ENCODE results near the gene TCL1A. TPM values are rescaled to one million over a fixed set of nuclear protein-coding genes. Genes with fewer than 3 reads are reported as not detected.

Gene TCL1A
- total RNA-seq, 1 donor from 2014 or later = not detected

DNA sequence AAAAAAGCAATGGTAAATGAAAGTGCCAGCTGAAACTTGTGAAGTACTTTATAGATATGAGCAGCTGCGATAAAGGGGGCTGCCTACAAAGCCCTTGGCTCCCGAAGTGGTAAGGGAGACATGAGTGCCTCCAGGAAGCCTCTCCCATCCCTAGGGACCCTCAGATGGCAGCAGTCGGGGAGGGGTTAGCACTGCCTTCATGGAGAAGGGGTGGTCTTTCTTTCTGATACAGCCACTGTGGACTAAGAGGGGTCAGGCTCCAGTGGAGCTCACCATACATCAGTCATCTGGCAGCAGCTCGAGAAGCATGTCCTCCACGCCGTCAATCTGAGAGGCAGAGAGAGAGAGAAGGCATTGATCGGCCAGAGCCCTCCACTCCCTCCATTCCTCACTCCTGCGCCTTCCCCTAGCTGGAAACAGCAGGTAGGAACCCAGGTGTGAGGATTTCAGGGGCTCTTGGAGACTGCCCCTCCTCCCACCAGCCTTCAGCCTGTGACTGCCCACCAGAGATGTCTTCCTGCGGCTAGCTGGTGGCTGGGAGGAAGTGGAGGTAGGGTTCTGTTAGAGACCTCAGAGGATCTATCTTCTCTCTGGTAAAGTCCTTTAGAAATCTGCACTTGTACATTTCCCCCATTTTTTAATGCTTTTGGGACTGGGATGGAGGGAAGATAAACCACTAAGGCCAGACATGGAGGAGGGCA lies 2.3 kb downstream of the TCL1A start:
- intact Hi-C loops (cut with DNase I) = no loop called here
- no peak overlapping the region for H3K27ac ChIP-seq
- peaks cover 14% of the 10 kb centered on the region for H3K27me3 ChIP-seq
- ATAC-seq = no peak
- H3K36me3 ChIP-seq = no peaks in the 10 kb centered on the region
- H3K4me1 ChIP-seq = no peaks in the 10 kb centered on the region
- no peaks in the 10 kb centered on the region for H3K9me3 ChIP-seq
- no peak for DNase-seq
- H3K4me3 ChIP-seq = no peak overlapping the region
- TF ChIP-seq, protein P1, sequence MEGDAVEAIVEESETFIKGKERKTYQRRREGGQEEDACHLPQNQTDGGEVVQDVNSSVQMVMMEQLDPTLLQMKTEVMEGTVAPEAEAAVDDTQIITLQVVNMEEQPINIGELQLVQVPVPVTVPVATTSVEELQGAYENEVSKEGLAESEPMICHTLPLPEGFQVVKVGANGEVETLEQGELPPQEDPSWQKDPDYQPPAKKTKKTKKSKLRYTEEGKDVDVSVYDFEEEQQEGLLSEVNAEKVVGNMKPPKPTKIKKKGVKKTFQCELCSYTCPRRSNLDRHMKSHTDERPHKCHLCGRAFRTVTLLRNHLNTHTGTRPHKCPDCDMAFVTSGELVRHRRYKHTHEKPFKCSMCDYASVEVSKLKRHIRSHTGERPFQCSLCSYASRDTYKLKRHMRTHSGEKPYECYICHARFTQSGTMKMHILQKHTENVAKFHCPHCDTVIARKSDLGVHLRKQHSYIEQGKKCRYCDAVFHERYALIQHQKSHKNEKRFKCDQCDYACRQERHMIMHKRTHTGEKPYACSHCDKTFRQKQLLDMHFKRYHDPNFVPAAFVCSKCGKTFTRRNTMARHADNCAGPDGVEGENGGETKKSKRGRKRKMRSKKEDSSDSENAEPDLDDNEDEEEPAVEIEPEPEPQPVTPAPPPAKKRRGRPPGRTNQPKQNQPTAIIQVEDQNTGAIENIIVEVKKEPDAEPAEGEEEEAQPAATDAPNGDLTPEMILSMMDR (IDR thresholded peaks at IDR 0.05) = no peak

DNA sequence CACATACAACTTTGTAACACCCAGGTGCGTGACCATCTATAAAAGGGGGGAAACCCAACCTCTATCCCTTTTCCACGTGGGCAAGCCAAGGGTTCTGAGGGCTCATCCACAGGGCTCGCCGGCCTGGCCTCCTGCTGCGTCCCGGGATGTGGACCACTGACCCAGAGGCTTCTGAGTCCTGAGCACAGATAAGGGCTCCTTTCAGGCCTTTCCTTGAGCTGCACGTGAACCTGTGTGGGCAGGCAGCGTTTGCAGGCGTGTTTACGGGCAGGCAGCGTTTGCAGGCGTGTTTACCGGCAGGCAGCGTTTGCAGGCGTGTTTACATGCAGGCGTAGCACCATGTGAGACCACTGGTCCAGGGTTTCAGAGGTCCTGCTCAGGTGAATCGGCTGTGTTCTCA lies 3.8 kb downstream of the TCL1A start:
- Histone ChIP-seq H3K27ac (no peak overlapping the region), H3K4me1 (no peaks in the 10 kb centered on the region), H3K9me3 (no peaks in the 10 kb centered on the region), H3K36me3 (no peaks in the 10 kb centered on the region), H3K27me3 (peaks cover 15% of the 10 kb centered on the region), H3K4me3 (no peak overlapping the region)
- DNase-seq = no peak
- TF ChIP-seq, protein P1 (IDR thresholded peaks at IDR 0.05) = no peak
- intact Hi-C loops (cut with DNase I) = no loop called here
- ATAC-seq = no peak

DNA sequence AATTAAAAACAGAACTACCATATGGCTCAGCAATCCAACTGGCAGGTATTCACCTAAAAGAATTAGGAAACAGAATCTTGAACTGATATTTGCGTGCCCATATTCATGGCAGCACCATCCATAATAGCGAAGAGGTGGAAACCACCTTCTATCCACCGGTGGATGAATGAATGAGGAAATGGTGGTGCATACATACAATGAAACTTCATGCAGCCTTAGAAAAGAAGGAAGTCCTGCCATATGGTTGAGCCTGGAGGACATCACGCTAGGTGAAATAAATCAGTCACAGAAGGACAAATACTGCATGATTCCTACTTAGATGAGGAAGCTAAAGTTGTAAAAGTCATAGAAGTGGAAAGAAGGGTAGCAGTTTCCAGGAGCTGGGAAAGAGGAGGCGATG lies 6.6 kb downstream of the TCL1A start:
- DNase-seq (no peak), ATAC-seq (no peak)
- no peaks in the 10 kb centered on the region for H3K9me3 ChIP-seq
- no peak overlapping the region for H3K4me3 ChIP-seq
- no peak overlapping the region for H3K27ac ChIP-seq
- no peaks in the 10 kb centered on the region for H3K4me1 ChIP-seq
- H3K27me3 ChIP-seq = peaks cover 11% of the 10 kb centered on the region
- intact Hi-C loops (cut with DNase I) = no loop called here
- no peaks in the 10 kb centered on the region for H3K36me3 ChIP-seq
- TF ChIP-seq, protein P1 (IDR thresholded peaks at IDR 0.05) = no peak

DNA sequence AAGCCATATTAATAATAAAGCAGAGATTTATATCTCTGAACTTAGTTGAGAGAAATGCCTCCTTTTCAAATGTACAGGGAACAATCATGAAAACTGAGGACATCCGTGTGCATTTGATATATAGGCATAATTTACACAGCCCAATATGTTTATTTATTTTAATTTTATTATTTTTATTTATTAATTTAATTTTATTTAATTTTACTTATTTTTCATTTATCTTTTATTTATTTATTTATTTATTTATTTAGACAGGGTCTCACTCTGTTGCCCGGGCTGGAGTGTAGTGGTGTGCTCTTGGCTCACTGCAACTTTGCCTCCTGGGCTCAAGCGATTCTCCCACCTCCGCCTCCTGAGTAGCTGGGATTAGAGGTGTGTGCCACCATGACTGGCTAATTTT lies 8.4 kb downstream of the TCL1A start:
- Histone ChIP-seq H3K27me3 (peaks cover 22% of the 10 kb centered on the region), H3K27ac (no peak overlapping the region), H3K4me3 (no peak overlapping the region), H3K36me3 (no peaks in the 10 kb centered on the region), H3K4me1 (no peaks in the 10 kb centered on the region), H3K9me3 (no peaks in the 10 kb centered on the region)
- TF ChIP-seq, protein P1 (IDR thresholded peaks at IDR 0.05) = no peak
- no peak for ATAC-seq
- DNase-seq = no peak
- intact Hi-C loops (cut with DNase I) = no loop called here

DNA sequence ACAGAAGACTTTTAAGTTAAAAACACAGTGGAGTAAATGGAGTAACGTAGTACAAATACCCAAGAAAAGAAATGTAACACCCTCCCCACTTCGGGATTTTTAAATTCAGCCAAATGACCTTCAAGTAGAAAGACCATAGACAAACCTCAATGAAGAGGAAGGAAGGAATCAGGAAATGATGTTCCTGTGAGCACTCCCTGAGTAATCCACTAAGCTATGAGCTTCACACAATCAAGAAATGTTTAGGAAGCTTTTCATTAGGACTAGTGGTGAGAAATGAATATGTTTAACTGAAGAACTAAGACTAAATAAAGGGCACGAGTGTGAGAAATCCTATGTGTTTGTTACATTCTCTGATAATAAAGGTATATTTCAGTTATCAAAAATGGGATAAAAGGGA lies 10.1 kb downstream of the TCL1A start:
- Histone ChIP-seq H3K4me3 (no peak overlapping the region), H3K36me3 (no peaks in the 10 kb centered on the region), H3K27me3 (peaks cover 22% of the 10 kb centered on the region), H3K9me3 (no peaks in the 10 kb centered on the region), H3K4me1 (no peaks in the 10 kb centered on the region), H3K27ac (no peak overlapping the region)
- no peak for DNase-seq
- intact Hi-C loops (cut with DNase I) = no loop called here
- no peak for ATAC-seq
- TF ChIP-seq, protein P1 (IDR thresholded peaks at IDR 0.05) = no peak

DNA sequence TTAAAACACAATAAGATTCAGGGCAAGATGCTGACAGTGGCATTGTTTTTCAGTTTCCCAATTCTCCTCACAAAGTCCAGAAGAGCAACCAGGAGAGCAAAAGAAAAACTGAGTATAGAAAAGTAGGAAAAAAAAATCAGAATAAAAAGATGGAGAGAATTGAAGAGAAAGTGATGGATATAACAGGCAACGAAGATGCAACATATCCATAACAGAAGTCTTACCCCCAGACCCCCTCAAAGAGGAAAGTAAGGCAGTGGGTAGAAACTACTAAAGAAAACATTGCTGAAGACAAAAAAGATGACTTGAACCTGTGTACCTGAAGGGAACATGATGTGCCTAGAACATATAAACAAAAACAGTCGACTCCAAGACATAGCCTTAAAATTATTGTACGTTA lies 10.6 kb downstream of the TCL1A start:
- intact Hi-C loops (cut with DNase I) = no loop called here
- H3K4me3 ChIP-seq = no peak overlapping the region
- TF ChIP-seq, protein P1 (IDR thresholded peaks at IDR 0.05) = no peak
- H3K9me3 ChIP-seq = no peaks in the 10 kb centered on the region
- no peak for DNase-seq
- no peak overlapping the region for H3K27ac ChIP-seq
- no peak for ATAC-seq
- H3K4me1 ChIP-seq = no peaks in the 10 kb centered on the region
- H3K27me3 ChIP-seq = peaks cover 22% of the 10 kb centered on the region
- no peaks in the 10 kb centered on the region for H3K36me3 ChIP-seq
